GM19238 (cell line): ENCODE results near the gene PLEKHA5.
A peak's percentile ranks its signal among the peaks of the same experiment; 100 is the strongest.
"Not testable (repeated sequence)": the region's sequence is repeated elsewhere in the genome, so short reads cannot be mapped to it uniquely, and the experiment has no call there.

Experiments used
- DNase-seq: peaks from one replicate; pipeline ENCODE4 v3.0.0; 2011; ENCODE audit warnings: low spot score; ENCODE audit not compliant: insufficient read length

PLEKHA5 gene

GRCh38 chr12:19312637-19313036 is 183.1 kb downstream of the PLEKHA5 start:
- DNase-seq = no peak

- DNase-seq = no peak
Observed at GRCh38 chr12:19316425-19316824, 186.9 kb downstream of the PLEKHA5 start.

GRCh38 chr12:19322376-19322775 is 192.8 kb downstream of the PLEKHA5 start:
- no peak for DNase-seq

GRCh38 chr12:19323805-19324204 is 194.3 kb downstream of the PLEKHA5 start:
- DNase-seq = no peak

- DNase-seq = no peak
Observed at GRCh38 chr12:19326102-19326501, 196.6 kb downstream of the PLEKHA5 start.

GRCh38 chr12:19332196-19332595 is 202.7 kb downstream of the PLEKHA5 start:
- no peak for DNase-seq

GRCh38 chr12:19338405-19338804 is 208.9 kb downstream of the PLEKHA5 start:
- DNase-seq = no peak

- DNase-seq = not testable (repeated sequence)
Observed at GRCh38 chr12:19350850-19351249, 221.3 kb downstream of the PLEKHA5 start.

GRCh38 chr12:19351346-19351745 is 221.8 kb downstream of the PLEKHA5 start:
- no peak for DNase-seq

- no peak for DNase-seq
Observed at GRCh38 chr12:19369691-19370148, 240.2 kb downstream of the PLEKHA5 start.

- no peak for DNase-seq
Observed at GRCh38 chr12:19373586-19373985, 244.1 kb downstream of the PLEKHA5 start.

GRCh38 chr12:19375888-19376287 is 246.4 kb downstream of the PLEKHA5 start:
- DNase-seq = no peak

- DNase-seq = no peak
Observed at GRCh38 chr12:19376691-19377090, 247.2 kb downstream of the PLEKHA5 start.

GRCh38 chr12:19382111-19382526 is 252.6 kb downstream of the PLEKHA5 start:
- peak; percentile 6 for DNase-seq

GRCh38 chr12:19382563-19382962 is 253.0 kb downstream of the PLEKHA5 start:
- no peak for DNase-seq

GRCh38 chr12:19387161-19387560 is 257.6 kb downstream of the PLEKHA5 start:
- DNase-seq = no peak

- DNase-seq = no peak
Observed at GRCh38 chr12:19388131-19388549, 258.6 kb downstream of the PLEKHA5 start.

GRCh38 chr12:19390051-19390598 is 260.6 kb downstream of the PLEKHA5 start:
- DNase-seq = no peak

- not testable (repeated sequence) for DNase-seq
Observed at GRCh38 chr12:19392644-19393043, 263.1 kb downstream of the PLEKHA5 start.

- DNase-seq = no peak
Observed at GRCh38 chr12:19394385-19394784, 264.9 kb downstream of the PLEKHA5 start.

GRCh38 chr12:19397534-19397933 is 268.0 kb downstream of the PLEKHA5 start:
- DNase-seq = no peak

GRCh38 chr12:19398376-19399363 is 269.1 kb downstream of the PLEKHA5 start:
- DNase-seq = no peak
